SIG-M5 treated with dmso at 0.1 percent for 504 hours (cell line): ENCODE data around the gene MPHOSPH8.

ENCODE experiments used
- DNase-seq: peaks from one replicate; lab custom pipeline; 2025; ENCODE audit not compliant: unreplicated experiment; lab: John Stamatoyannopoulos, UW

MPHOSPH8 gene, protein sequence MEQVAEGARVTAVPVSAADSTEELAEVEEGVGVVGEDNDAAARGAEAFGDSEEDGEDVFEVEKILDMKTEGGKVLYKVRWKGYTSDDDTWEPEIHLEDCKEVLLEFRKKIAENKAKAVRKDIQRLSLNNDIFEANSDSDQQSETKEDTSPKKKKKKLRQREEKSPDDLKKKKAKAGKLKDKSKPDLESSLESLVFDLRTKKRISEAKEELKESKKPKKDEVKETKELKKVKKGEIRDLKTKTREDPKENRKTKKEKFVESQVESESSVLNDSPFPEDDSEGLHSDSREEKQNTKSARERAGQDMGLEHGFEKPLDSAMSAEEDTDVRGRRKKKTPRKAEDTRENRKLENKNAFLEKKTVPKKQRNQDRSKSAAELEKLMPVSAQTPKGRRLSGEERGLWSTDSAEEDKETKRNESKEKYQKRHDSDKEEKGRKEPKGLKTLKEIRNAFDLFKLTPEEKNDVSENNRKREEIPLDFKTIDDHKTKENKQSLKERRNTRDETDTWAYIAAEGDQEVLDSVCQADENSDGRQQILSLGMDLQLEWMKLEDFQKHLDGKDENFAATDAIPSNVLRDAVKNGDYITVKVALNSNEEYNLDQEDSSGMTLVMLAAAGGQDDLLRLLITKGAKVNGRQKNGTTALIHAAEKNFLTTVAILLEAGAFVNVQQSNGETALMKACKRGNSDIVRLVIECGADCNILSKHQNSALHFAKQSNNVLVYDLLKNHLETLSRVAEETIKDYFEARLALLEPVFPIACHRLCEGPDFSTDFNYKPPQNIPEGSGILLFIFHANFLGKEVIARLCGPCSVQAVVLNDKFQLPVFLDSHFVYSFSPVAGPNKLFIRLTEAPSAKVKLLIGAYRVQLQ

DNA sequence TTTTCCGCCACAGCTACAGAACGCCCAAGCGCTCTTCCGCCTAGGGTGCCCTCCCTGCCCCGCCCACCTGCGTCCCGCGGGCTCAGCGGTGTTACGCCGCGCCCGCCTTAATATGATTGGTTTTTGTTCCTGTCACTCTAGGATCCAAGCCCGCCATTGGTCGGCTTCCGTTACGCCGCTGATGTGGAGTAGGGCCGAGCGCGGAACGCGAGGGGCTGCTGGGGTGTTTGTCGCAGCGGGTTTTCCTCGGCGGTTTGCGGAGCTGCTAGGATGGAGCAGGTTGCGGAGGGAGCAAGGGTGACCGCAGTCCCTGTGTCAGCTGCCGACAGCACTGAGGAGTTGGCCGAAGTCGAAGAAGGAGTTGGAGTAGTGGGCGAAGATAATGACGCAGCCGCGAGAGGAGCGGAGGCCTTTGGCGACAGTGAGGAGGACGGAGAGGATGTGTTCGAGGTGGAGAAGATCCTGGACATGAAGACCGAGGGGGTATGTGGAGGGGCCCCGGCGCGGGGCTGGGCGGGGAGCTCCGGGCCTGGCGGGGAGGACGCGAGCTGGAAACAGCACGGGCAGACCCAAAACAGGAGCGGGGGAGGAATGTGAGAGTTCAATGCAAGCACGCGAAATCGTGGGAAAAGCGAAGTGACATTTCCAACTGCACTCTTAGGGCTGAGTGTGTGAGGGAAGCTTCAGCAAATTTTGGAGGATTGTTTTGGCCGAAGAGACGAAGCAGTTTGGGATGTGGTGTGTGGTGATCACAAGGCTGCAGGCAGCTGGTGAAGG, at the start of gene MPHOSPH8:
Gene MPHOSPH8 (plus strand): TSS at position 181 of the 777 bp plus-strand sequence. CDS start 90 bp downstream, at position 271.
- peak; percentile 96 for DNase-seq

DNA sequence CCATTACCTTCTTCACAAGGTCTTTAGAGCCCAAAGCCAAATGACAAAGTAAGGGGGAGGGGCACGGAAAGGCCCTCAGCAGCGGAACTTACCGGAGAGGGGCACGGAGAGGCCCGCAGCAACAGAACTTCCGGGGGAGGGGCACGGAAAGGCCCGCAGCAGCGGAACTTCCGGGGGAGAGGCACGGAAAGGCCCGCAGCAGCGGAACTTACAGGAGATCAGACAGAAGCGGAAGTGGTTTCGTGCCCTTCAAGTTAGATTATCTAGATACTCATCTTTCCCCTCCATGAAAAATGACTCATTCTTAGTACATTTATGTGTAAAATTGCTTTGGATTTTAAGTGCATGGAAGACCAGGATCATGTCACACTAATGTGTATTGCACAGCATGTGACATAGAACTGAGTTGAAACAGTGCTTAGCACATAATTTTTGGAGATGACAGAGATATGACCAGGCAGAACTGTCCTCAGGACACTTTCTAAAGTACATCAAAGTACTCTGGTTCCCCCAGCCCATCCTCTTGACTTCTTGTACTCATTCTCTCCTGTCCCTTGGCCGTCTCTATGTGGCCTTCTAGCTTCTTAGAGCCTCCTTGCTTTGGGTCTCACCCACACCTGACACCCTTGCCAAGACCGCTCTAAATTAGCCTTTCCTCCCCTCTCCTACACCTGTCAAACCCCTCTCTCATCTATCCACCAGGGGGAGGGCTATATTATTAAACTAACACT, 46.4 kb upstream of the MPHOSPH8 start:
- DNase-seq = peak; percentile 90

DNA sequence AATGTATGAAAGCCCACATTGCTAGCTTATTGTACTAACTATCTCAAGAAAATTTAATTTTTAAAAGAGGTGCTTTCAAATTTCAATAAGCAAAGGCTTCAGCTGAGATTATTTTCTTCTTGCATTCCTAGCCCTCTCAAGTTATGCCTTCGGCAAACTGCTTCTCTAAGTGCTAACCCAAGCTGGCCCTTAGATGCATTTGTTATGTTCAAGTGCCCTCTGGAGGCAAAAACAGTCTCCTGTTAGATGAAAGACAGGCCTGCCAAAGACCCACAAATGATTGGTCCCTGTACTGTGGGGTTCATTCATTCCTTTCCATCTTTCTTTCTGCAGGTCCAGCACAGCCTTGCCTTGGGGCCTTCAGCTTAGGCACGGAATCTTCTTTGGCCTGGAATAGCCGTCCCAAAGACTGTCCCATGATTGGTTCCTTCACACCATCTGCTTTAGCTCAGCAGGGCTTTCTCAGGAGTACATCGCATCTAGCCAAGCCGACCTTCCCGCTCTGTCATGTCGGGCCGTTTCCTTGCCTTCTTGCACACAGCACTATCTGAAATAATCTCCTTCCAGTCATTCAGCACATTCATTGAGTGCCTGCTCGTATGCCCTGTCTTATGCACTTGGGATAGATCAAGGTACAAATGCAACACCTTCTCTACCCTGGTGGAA, 45.7 kb upstream of the MPHOSPH8 start:
- peak; percentile 59 for DNase-seq

DNA sequence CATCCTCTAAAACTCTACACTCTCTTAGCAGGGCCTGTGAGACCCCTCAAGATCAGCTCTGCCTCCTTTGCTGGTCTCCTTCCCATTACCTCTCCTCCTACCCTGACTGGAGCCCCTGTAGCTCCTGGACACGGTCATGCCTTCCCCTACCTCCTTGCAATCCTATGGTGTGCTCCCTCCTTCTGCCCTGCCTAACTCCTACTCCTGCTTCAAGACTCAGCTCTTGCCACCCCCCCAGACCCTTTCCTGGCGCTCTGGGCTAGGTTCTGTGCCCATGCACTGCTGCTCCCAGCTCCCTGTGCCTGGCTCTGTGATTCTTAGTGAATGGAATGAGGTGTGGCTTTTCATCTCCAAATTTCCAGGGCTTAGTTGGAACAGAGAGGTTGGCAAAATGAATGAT, 44.1 kb upstream of the MPHOSPH8 start:
- DNase-seq = no peak

DNA sequence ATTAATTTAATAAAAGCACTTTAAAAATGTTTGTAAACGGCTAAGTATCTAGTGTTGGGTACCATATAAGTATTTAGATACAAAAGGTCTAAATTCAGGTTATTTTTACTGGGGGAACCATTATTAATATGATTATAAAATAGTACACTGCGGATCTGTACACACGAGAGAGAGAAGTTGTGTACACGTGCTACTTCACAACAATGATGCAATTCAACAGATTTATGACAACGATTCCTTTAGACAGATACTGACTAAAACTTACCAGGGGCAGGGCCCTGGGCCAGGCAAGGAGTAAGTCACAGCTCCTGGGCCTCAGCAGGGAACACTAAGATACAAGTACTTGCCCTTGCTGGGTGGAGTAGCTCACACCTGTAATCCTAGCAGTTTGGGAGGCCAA, 43.0 kb upstream of the MPHOSPH8 start:
- no peak for DNase-seq

DNA sequence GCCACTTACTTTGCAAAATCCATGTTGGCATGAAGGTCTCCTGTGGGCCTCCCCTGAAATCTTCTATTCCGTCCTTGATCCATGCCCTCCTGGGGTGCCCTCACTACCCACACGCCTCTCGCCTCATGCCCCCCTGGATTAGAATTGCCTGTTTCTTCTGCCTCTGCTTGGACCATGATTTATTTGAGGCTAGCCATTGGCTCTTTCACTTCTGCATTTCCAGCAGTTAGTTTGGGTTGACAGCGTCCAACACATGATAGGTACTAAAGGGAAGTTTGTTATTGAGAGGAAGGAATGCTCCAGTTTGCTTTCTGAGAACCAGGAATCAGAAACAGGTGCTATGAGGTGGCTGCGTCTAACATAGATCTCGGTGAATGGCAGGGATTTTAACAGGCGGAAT, 41.6 kb upstream of the MPHOSPH8 start:
- DNase-seq = peak; percentile 5

DNA sequence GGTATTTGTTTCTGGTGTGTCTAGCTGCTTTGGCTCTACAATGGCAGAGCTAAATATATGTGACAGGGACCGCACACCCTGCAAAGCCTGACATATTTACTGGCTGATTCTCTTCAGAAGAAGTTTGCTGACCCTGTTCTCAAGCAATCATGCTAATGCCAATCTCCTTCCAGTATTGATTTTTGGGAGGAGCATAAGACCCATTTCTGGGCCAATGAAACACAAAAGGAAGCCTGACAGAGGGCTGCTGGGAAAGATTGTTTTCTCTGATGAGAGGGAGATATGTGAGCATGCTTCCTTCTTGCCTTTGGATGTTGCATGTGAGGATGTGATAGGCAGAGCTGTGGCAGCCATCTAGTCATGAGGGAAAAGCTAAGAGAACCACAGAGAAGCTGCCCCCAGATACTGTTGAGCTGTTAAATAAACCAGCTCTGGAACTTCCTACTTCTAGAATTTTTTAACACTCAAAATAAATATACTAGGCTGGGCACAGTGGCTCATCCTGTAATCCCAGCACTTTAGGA, 40.7 kb upstream of the MPHOSPH8 start:
- no peak for DNase-seq

DNA sequence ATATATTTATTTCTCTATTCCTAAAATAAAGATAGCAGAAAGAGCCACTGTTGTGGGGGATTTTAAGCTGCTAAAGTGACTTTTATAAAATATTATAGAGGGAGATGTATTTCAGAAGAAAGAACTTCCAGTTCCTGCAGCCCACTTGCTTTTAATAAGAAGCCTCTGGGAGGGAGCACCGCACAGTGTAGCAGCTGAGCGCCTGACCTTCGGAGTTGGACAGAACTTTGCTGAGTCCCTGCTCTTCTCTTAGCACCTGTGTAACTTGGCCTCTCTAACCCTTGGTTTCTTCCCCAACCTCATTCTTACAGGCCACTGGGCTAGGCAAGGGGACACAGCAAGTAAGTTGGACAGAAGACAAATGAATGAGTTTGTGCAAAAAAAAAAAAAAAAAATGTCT, 37.4 kb upstream of the MPHOSPH8 start:
- DNase-seq = no peak

DNA sequence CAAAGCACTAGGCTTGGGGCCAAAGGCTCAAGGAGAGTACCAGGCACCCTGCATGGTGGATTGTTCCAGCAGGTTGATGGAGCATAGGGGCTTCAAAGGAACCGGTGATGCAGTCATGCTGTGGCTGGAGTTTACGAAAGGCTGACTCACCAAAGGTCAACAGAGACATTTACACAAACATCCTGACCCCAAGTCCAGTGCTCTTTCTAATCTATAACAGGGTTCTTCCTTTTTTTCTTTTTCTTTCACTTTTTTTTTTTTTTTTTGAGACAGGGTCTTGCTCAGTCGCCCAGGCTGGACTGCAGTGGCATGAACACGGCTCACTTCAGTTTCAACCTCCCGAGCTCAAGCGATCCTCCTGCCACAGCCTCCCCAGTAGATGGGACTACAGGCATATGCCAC, 36.5 kb upstream of the MPHOSPH8 start:
- peak; percentile 52 for DNase-seq

DNA sequence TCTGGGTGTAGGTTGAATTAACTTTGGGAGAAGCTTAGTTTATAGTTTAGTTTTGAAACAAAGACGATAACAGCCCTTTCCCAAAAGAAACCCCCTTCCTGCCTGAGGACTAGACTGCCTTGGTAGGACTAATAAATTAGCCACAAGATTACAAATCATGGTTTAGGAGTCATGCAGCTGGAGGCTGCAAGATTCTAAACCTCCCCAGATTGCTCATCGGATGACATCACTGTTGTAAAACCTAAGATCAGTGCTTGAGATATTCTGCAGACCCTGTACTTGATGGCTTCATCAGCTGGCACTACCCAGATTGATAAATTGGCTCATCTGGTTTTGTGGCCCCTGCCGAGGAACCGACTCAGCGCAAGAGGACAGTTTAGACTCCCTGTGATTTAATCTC, 35.9 kb upstream of the MPHOSPH8 start:
- no peak for DNase-seq

DNA sequence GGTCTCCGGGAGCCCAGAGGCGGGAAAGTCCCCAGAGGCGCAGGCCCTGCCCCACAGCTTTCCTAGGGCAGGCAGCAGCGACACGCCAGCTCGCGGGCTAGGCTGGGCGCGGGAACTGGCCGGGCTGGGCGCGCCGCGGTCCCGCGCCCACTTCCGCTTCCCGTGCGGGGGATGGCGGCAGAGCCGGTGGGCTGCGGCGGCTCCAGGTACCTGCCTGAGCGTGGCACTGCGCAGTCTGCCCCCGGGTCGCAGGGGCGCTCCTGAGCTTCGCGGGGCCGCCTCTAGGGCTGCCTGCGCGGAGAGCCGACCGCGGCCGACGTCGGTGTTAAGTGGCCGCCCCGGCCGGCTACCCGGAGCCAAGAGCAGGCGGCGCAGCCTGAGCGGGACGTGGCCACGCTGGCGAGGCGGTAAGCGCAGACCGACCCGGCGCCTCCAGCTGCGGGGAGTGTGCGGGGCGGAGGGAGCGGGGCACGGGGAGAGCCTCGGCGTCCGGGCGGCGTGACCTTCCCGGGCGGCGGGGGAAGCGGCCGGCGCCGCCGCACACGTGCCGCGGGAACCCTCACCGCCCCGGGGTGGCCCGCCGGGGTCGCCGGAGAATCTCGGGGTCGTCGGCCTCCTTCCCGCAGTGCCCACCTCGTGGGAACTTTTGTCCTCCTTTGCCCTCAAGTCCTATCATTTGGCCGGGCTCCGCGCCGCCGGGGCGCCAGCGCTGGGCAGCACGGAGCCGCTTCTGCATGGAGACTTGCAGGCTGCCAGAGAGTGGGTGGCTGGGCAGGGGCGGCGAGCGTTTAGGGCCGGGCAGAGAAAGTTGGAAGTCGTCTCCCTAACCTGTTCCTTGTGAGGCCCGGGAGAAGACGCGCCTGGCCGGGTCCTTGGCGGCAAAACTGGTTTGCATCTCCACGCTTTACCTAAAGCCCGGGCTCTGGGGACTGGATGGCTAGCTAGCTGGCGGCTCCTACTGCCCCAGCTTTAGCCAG, 31.4 kb upstream of the MPHOSPH8 start:
- peak; percentile 41 for DNase-seq

DNA sequence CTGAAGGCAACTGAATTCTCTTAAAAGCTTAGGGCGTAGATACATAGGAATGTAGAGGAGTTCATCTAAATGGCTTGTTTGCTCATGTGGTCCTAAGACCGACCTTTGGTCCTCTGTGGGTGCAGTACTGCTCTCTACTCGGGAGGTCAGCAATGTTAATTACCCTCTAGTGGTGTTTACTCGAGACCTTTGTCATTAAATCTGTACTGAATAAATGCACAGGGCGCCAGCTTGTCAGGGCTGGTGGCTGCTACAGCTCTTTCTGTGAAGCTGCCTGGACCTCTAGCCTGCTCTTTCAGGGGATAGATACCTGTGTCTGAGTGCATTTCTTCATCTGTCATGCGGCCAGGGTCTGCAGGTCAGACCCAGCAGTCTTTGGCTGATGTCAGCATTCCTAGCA, 29.2 kb upstream of the MPHOSPH8 start:
- DNase-seq = no peak

DNA sequence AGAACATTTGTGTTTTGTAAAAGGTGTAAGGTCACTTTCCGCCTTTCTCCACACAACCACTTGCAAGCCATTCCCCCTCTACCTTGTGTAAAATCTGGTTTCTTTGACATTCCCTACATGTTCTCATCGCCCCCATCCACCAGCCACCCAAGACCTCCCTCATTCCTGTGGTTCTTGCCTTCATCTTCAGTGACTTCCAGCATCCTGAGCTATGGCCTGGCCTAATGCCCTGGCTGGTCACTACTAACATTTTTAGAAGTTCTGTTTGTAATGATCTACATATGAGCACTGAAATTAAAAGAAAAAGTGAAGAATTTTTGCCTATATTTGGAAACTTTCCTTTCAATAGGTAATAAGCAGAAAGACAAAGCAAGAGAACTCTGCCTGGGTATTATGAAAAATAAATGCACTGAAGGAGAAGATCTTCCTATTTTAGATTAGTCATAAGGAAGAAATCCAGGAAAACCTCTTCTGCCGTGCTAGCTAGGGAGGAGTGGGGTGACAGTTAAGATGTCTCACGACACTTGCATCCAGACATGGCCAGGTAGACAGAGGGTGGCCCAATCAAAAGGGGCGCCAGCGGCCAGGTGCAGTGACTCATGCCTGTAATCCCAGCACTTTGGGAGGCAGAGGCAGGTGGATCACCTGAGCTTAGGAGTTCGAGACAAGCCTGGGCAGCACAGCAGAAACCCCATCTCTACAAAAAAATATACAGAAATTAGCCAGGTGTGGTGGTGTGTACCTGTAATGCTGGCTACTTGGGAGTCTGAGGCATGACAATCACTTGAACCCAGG, 28.1 kb upstream of the MPHOSPH8 start:
- no peak for DNase-seq

DNA sequence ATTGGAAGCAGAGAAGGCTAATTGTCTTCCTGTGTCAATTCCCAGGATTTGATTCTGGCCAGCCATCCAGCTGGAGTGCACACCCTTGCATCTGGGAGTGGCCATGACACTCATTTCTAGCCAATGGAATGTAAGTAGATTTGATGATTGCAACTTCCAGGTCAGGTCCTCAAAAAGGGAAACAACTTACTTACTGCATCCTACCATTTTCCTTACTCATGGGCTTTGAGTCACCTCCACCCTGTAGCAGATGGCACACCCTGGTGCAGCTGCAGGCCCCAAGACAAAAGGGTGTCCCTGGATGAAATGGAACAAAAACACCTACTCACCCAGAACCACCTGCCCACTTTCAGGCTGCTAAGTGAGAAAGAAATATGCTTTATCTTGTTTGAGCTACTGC, 27.3 kb upstream of the MPHOSPH8 start:
- DNase-seq = peak; percentile 7

DNA sequence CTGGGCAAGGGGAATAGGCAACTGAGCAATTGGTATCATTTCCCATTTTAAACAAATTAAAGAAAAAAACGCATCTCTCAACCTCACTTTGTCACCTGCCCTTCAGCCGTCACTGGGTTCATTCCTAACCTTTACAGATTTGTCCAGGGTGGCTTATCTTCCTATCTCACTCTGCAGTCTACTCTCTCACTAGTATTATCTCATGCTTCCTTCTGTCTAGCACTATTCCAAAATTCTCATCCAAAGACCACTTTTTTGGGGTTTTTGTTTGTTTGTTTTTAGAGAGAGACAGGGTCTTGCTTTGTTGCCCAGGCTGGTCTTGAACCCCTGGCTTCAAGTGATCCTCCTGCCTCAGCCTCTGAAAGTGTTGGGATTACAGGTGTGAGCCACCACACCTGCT, 26.7 kb upstream of the MPHOSPH8 start:
- no peak for DNase-seq

DNA sequence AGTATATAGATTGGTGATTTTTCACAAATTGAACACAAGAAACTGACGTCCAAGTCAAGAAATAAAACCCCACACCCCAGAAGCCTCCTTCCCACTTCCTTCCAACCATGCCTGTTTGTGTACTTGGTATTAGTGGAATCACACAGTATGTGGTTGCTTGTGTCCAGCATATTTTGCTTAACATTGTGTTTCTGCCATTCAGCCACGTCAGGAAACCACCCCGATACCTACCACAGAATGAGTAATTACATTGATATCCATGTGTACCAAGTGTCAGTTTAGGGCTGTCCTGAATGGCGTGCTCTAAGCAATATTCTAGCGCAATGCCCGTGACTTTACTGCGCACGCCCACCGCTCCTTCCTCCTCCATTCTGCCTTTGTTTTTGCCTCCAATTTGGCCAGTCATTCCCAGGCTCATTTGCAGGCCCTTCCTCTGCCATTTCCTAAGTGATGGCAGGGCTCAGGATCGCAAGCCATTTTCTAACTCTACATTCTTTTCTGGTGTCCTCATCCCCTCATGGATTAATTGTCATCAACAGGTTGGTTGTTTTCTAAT, 25.9 kb upstream of the MPHOSPH8 start:
- DNase-seq = no peak

DNA sequence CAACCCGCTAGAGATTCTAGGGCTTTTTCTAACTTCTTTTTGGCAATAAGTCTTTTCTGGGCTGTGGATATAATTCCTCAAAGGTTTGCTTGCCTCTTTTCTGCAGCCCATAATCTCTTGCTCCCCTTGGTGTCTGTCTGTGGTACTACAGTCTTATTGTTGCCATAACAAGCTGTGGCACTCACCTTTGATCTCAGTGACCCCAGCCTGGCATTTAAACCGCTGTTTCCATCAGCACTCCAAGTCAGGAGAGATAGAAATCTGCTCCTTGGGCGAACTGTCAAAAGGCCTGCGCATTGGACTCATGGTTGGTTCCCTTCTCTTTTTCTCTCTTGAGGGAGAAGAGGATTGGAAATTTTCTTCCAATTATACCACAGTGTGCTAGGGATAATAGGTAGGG, 14.5 kb upstream of the MPHOSPH8 start:
- DNase-seq = peak; percentile 58

DNA sequence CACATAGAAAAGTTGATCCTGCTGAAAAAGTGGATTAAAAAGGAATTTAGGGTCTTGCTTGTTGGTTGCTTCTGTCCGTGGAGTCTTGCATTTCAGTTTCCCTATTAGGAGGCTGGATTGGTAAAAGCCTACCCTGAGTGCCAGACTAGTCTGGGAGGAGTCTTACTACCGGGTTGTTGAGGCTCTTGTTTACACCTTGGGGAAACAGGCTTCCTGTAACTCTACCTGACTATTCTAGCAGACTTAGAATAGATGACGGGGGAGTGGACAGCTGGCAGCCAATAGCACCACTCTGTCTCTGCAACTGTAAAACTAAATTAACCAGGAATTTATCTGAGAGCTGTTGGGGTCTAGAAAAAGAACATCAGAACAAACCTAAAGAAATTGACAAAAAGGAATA, 11.3 kb upstream of the MPHOSPH8 start:
- no peak for DNase-seq
